ENCODE results near the gene MYCBP.
A peak's percentile ranks its signal among the peaks of the same experiment; 100 is the strongest.

Gene MYCBP

DNA sequence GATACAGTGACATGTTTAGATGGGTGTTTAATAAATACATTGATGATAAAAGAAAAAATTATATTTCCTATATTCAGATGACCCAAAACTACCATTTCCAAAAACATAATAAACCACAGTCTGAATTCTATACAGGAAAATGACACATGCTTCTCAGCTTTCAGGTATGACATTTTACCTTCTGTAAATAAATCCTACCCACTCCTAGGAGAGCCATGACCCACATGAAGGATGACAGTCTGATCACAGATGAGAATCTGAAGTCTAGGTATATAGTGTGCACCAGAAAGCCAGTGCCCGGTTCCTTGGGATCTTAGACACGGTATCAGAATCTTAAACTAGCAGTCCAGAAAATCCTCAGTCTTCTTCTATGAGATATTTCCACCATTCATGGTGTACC lies 11.9 kb upstream of the MYCBP start:
- no peaks in the 10 kb centered on the region for H3K27me3 ChIP-seq
- TF ChIP-seq CTCF (IDR thresholded peaks at IDR 0.05) = no peak
- H3K4me1 ChIP-seq (ENCODE audit: control insufficient read depth in 1 of 2, insufficient read depth in 1 of 2, low read depth in 1 of 2, low read length in 1 of 2) = no peaks in the 10 kb centered on the region

DNA sequence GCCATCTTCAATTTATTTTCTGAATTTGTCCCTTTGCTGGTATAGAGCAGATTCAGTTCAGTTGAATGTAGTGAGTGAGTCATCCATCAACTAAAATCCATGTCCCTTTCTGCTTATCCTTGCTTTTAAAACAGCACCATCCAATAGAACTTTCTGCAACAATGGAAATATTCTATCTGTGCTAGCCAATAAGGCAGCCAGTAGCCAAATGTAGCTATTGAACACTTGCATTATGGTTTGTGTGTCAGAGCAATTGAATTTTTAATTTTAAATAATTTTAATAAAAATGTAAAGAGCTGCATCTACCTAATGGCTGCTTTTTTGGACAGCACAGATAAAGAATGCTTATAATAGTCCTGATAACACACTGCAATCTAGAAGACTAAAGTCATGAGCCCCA lies 8.3 kb upstream of the MYCBP start, which contains the start of gene GJA9:
GJA9 (minus strand) TSS at position 101 of the 400 bp plus-strand sequence. CDS start 5,489 bp downstream, outside the sequence.
- no peak for TF ChIP-seq CTCF (IDR thresholded peaks at IDR 0.05)
- Histone ChIP-seq H3K4me1 (ENCODE audit: control insufficient read depth in 1 of 2, insufficient read depth in 1 of 2, low read depth in 1 of 2, low read length in 1 of 2) (no peaks in the 10 kb centered on the region), H3K36me3 (no peaks in the 10 kb centered on the region), H3K4me3 (ENCODE audit: low read depth in 1 of 2, low read length in 1 of 2) (no peak within 1 kb of the TSS), H3K27me3 (no peaks in the 10 kb centered on the region), H3K9me3 (no peaks in the 10 kb centered on the region), H3K27ac (no peak within 1 kb of the TSS)

More for the DNA sequence above, 11.9 kb upstream of the MYCBP start:
- Histone ChIP-seq H3K9me3 (no peaks in the 10 kb centered on the region), H3K27ac (no peak overlapping the region), H3K36me3 (no peaks in the 10 kb centered on the region), H3K4me3 (ENCODE audit: low read depth in 1 of 2, low read length in 1 of 2) (no peak overlapping the region)

- Histone ChIP-seq H3K4me3 (ENCODE audit: low read depth in 1 of 2, low read length in 1 of 2) (no peak overlapping the region), H3K27me3 (no peaks in the 10 kb centered on the region), H3K36me3 (no peaks in the 10 kb centered on the region), H3K27ac (no peak overlapping the region), H3K9me3 (no peaks in the 10 kb centered on the region), H3K4me1 (ENCODE audit: control insufficient read depth in 1 of 2, insufficient read depth in 1 of 2, low read depth in 1 of 2, low read length in 1 of 2) (peaks cover 25 to 27% of the 10 kb centered on the region in 2 experiments)
- no peak for TF ChIP-seq CTCF (IDR thresholded peaks at IDR 0.05)
Observed at GRCh38 chr1:38875811-38876210, 2.7 kb upstream of the MYCBP start.

DNA sequence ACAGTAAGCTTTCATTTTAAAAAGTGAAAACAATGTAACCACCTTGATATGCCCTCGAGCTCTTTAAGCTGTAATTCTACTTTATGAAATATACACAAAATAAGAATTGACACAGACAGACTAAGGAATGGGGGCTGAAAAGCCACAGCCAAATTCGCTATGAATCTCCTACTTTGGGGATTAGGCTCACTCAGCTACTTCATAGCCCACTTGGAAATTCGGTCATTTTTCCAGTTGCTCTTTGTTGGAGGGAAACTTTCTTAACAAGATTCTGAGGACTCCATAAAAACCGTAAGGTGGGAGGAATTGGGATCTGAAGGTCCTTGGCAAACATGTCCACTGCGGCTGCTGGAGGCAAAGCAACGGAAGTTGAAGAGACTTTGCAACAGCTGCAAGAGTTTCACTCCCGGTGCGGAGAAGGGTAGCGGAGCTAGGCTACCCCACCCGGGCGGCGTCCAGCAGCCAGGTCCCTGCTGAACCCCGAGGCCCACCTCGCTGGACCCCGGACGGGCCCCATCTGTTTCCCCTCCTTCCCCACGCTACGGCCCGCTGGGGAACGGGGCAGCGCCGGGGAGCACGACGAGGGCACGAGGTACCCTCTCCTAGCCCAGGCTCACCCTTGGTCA lies 634 bp downstream of the MYCBP start:
- no peaks in the 10 kb centered on the region for H3K27me3 ChIP-seq
- peaks cover 25 to 28% of the 10 kb centered on the region in 2 experiments for H3K4me1 ChIP-seq (ENCODE audit: control insufficient read depth in 1 of 2, insufficient read depth in 1 of 2, low read depth in 1 of 2, low read length in 1 of 2)
- H3K9me3 ChIP-seq = no peaks in the 10 kb centered on the region
- no peak for TF ChIP-seq CTCF (IDR thresholded peaks at IDR 0.05)
- H3K27ac ChIP-seq = peak overlapping the region; percentile 80
- H3K36me3 ChIP-seq = no peaks in the 10 kb centered on the region
- peak overlapping the region; percentile 76 to 93 for H3K4me3 ChIP-seq (ENCODE audit: low read depth in 1 of 2, low read length in 1 of 2)

DNA sequence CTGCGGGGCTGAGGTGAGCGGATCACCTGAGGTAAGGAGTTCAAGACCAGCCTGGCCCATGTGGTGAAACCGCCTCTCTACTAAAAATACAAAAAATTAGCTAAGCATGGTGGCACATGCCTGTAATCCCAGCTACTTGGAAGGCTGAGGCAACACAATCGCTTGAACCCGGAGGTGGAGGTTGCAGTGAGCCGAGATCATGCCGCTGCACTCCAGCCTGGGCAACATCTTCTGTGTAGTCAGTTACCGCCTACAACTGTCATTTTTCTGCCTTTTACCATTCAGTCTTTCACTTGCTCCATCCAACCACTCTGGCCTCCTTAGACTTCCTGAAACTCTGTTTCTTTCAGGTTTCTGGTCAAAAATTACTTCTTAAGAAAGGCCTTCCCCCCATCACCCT lies 2.2 kb downstream of the MYCBP start:
- H3K9me3 ChIP-seq = no peaks in the 10 kb centered on the region
- no peaks in the 10 kb centered on the region for H3K27me3 ChIP-seq
- no peak for TF ChIP-seq CTCF (IDR thresholded peaks at IDR 0.05)
- H3K36me3 ChIP-seq = peaks cover 7% of the 10 kb centered on the region
- peak overlapping the region; percentile 38 for H3K27ac ChIP-seq
- H3K4me1 ChIP-seq (ENCODE audit: control insufficient read depth in 1 of 2, insufficient read depth in 1 of 2, low read depth in 1 of 2, low read length in 1 of 2) = peaks cover 25 to 28% of the 10 kb centered on the region in 2 experiments
- no peak overlapping the region for H3K4me3 ChIP-seq (ENCODE audit: low read depth in 1 of 2, low read length in 1 of 2)

All from neutrophil (primary cell).